ENCODE measurements around the gene TBC1D17.

The TBC1D17 gene

GRCh38 chr19:49838885-49839588 lies 38.5 kb upstream of the TBC1D17 start:
- no peaks in the 10 kb centered on the region for H3K9me3 ChIP-seq (replicated peaks; ENCODE audit: low read length)
- H3K4me3 ChIP-seq (ENCODE audit: low read length) = no peak overlapping the region
- no peaks in the 10 kb centered on the region for H3K27me3 ChIP-seq (ENCODE audit: control insufficient read depth, insufficient read depth, low read length)
- peaks cover 63% of the 10 kb centered on the region for H3K36me3 ChIP-seq (ENCODE audit: insufficient read depth, low read length)
- H3K4me2 ChIP-seq (ENCODE audit: low read length) = no peak overlapping the region
- H3K9ac ChIP-seq (ENCODE audit: low read depth, low read length) = no peak overlapping the region
- no peaks in the 10 kb centered on the region for H3K4me1 ChIP-seq (ENCODE audit: control insufficient read depth, insufficient read depth, low read length)

DNA sequence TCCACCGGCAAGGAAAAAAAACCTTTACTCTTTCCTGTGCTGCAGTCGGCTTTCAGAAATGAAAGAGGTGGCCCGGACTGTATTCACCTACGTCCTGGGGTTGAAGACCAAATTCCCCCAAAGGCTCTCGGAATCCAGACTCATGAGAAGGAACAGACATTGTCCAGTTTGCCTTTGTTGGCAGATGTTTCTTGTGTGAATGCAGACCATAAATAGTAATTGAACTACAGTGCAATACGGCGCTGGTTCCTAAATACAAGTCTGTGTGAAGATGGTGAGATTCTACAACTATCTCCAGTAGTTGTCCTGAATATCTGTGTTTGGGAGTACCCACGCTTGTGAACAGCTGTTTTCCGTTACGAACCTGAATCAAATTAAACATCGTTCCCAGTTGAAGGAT lies 37.8 kb upstream of the TBC1D17 start:
- Histone ChIP-seq H3K9me3 (replicated peaks; ENCODE audit: low read length) (no peaks in the 10 kb centered on the region), H3K27me3 (ENCODE audit: control insufficient read depth, insufficient read depth, low read length) (no peaks in the 10 kb centered on the region), H3K4me1 (ENCODE audit: control insufficient read depth, insufficient read depth, low read length) (no peaks in the 10 kb centered on the region), H3K9ac (ENCODE audit: low read depth, low read length) (no peak overlapping the region), H3K4me3 (ENCODE audit: low read length) (no peak overlapping the region), H3K36me3 (ENCODE audit: insufficient read depth, low read length) (peaks cover 56% of the 10 kb centered on the region), H3K4me2 (ENCODE audit: low read length) (no peak overlapping the region)

DNA sequence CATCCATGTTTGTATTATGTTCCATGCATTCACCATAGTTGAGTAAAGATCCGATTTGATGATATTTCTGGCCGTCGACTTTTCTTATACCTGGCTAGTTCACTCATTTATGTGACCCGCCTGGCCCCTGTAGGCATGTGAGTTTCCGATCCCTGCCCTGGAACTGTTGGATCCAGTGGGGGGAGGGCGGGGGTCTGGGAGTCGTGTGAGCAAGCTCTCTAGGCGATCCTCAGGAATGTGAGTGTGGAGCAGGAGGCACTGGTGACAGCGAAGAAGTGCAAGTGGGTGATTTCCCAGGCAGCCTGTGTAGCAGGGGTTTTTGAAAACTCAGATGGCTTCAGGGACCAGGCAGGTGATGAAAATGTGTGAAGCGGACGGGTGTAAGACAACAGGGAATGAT lies 37.2 kb upstream of the TBC1D17 start:
- Histone ChIP-seq H3K9ac (ENCODE audit: low read depth, low read length) (no peak overlapping the region), H3K4me2 (ENCODE audit: low read length) (no peak overlapping the region), H3K4me1 (ENCODE audit: control insufficient read depth, insufficient read depth, low read length) (no peaks in the 10 kb centered on the region), H3K27me3 (ENCODE audit: control insufficient read depth, insufficient read depth, low read length) (no peaks in the 10 kb centered on the region), H3K4me3 (ENCODE audit: low read length) (no peak overlapping the region), H3K36me3 (ENCODE audit: insufficient read depth, low read length) (peaks cover 50% of the 10 kb centered on the region), H3K9me3 (replicated peaks; ENCODE audit: low read length) (no peaks in the 10 kb centered on the region)

DNA sequence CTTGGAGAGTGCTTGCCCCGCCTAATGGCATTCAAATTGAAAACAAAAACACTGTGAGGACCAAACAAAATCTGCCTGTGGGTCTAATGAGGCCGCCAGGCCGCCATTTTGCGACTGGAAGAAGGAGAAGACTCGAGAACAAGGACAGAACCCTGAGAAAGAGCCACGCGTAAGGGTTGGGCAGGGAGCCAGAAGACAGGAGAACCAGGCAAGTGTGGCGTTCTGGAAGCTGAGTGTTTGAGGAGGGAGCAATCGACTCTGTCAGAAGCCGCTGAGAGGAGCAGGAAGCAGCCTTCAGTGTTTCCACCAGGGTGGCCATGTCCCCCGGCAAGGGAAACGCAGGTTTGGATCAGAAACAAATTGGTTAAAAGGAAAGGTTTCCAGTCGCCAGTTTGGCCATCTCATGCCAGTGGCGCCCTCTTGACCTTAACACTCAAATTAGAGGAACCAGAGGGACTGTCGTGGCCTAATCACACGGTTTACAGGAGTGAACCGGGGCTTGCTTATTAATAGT lies 36.7 kb upstream of the TBC1D17 start:
- Histone ChIP-seq H3K9ac (ENCODE audit: low read depth, low read length) (no peak overlapping the region), H3K4me2 (ENCODE audit: low read length) (no peak overlapping the region), H3K9me3 (replicated peaks; ENCODE audit: low read length) (no peaks in the 10 kb centered on the region), H3K4me1 (ENCODE audit: control insufficient read depth, insufficient read depth, low read length) (no peaks in the 10 kb centered on the region), H3K27me3 (ENCODE audit: control insufficient read depth, insufficient read depth, low read length) (no peaks in the 10 kb centered on the region), H3K36me3 (ENCODE audit: insufficient read depth, low read length) (peaks cover 50% of the 10 kb centered on the region), H3K4me3 (ENCODE audit: low read length) (no peak overlapping the region)

DNA sequence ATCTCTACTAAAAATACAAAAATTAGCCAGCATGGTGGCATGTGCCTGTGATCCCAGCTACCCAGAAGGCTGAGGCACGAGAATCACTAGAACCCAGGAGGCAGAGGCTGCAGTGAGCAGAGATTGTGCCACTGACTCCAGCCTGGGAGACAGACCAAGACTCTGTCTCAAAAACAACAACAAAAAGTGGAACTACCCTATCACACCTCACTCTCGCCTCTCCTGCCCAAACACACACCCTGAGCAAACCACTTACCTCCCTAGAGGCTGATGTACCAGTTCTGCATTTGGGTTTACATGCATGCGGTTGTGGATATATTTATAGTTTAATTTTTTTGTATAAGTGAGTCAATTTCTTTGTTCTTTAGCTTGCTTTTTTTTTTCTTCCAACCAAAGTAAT lies 34.2 kb upstream of the TBC1D17 start:
- Histone ChIP-seq H3K4me2 (ENCODE audit: low read length) (no peak overlapping the region), H3K4me3 (ENCODE audit: low read length) (no peak overlapping the region), H3K9me3 (replicated peaks; ENCODE audit: low read length) (no peaks in the 10 kb centered on the region), H3K4me1 (ENCODE audit: control insufficient read depth, insufficient read depth, low read length) (peaks cover 5% of the 10 kb centered on the region), H3K36me3 (ENCODE audit: insufficient read depth, low read length) (peaks cover 27% of the 10 kb centered on the region), H3K27me3 (ENCODE audit: control insufficient read depth, insufficient read depth, low read length) (no peaks in the 10 kb centered on the region), H3K9ac (ENCODE audit: low read depth, low read length) (no peak overlapping the region)

GRCh38 chr19:49844138-49845095 lies 33.1 kb upstream of the TBC1D17 start:
- Histone ChIP-seq H3K4me3 (ENCODE audit: low read length) (no peak overlapping the region), H3K27me3 (ENCODE audit: control insufficient read depth, insufficient read depth, low read length) (no peaks in the 10 kb centered on the region), H3K36me3 (ENCODE audit: insufficient read depth, low read length) (peaks cover 16% of the 10 kb centered on the region), H3K4me1 (ENCODE audit: control insufficient read depth, insufficient read depth, low read length) (peaks cover 11% of the 10 kb centered on the region), H3K9ac (ENCODE audit: low read depth, low read length) (no peak overlapping the region), H3K9me3 (replicated peaks; ENCODE audit: low read length) (no peaks in the 10 kb centered on the region), H3K4me2 (ENCODE audit: low read length) (no peak overlapping the region)

DNA sequence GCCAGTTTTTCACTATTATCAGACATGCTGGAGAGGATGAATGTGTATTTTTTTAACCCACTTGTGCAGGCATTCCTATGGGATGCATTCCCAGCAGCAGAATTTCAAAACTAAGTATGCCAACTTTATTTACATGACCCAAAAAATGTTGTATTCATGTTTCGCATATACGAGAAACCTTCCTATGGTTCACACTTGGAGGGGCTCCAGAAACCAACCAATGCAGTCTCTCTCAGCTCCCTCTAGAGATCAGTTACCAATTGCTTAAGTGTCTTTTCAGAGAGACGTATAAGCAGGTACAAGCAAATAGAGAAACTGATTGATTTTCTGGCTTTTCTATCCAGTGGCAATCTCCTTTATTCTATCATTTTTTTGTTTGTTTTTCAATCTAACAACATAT lies 32.1 kb upstream of the TBC1D17 start:
- Histone ChIP-seq H3K27me3 (ENCODE audit: control insufficient read depth, insufficient read depth, low read length) (no peaks in the 10 kb centered on the region), H3K9me3 (replicated peaks; ENCODE audit: low read length) (no peaks in the 10 kb centered on the region), H3K36me3 (ENCODE audit: insufficient read depth, low read length) (peaks cover 12% of the 10 kb centered on the region), H3K4me3 (ENCODE audit: low read length) (no peak overlapping the region), H3K4me2 (ENCODE audit: low read length) (no peak overlapping the region), H3K9ac (ENCODE audit: low read depth, low read length) (no peak overlapping the region), H3K4me1 (ENCODE audit: control insufficient read depth, insufficient read depth, low read length) (peaks cover 16% of the 10 kb centered on the region)

- no peak overlapping the region for H3K9ac ChIP-seq (ENCODE audit: low read depth, low read length)
- no peak overlapping the region for H3K4me2 ChIP-seq (ENCODE audit: low read length)
- no peaks in the 10 kb centered on the region for H3K9me3 ChIP-seq (replicated peaks; ENCODE audit: low read length)
- H3K27me3 ChIP-seq (ENCODE audit: control insufficient read depth, insufficient read depth, low read length) = no peaks in the 10 kb centered on the region
- no peak overlapping the region for H3K4me3 ChIP-seq (ENCODE audit: low read length)
- H3K4me1 ChIP-seq (ENCODE audit: control insufficient read depth, insufficient read depth, low read length) = peaks cover 16% of the 10 kb centered on the region
- peaks cover 4% of the 10 kb centered on the region for H3K36me3 ChIP-seq (ENCODE audit: insufficient read depth, low read length)
Measured at GRCh38 chr19:49846408-49846807, 31.1 kb upstream of the TBC1D17 start.

DNA sequence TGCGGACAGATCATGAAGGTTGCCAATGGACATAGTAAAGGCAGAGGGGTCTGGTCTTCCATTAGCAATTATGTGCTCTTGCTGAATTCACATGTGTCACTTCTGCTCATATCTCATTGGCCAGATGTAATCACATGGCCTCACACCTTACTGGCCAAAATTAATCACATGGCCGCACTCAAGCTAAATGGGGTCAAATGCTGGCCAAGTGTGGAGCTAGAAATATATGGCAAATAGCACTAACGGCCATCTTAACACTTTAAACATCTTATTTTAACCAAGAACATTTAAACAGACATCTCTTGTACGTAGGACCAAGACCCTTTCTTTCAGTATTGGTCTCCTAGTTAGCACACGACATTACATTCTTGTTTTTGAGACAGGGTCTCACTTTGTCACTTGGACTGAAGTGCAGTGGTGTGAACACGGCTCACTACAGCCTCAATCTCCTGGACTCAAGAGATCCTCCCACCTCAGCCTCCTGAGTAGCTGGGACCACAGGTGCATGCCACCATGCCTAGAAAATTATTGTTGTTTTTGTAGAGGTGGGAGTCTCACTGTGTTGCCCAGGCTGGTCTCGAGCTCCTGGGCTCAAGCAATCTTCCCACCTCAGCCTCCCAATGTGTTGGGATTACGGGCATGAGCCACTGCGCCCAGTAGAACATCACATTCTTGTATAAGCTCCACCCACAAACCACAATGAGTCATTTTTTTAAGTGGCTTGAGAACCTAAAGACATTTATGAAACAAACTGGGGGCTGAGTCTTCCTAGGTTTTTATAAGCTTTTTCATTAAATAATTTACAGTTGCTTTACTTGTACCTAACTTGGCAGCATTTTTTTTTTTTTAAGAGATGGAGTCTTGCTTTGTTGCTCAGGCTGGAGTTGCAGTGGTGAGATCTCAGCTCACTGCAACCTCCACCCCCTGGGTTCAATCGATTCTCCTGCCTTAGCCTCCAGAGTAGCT lies 29.5 kb upstream of the TBC1D17 start:
- no peak overlapping the region for H3K9ac ChIP-seq (ENCODE audit: low read depth, low read length)
- no peaks in the 10 kb centered on the region for H3K27me3 ChIP-seq (ENCODE audit: control insufficient read depth, insufficient read depth, low read length)
- peaks cover 4% of the 10 kb centered on the region for H3K36me3 ChIP-seq (ENCODE audit: insufficient read depth, low read length)
- no peak overlapping the region for H3K4me3 ChIP-seq (ENCODE audit: low read length)
- peaks cover 27% of the 10 kb centered on the region for H3K4me1 ChIP-seq (ENCODE audit: control insufficient read depth, insufficient read depth, low read length)
- peak overlapping the region; percentile 42 for H3K4me2 ChIP-seq (ENCODE audit: low read length)
- no peaks in the 10 kb centered on the region for H3K9me3 ChIP-seq (replicated peaks; ENCODE audit: low read length)

DNA sequence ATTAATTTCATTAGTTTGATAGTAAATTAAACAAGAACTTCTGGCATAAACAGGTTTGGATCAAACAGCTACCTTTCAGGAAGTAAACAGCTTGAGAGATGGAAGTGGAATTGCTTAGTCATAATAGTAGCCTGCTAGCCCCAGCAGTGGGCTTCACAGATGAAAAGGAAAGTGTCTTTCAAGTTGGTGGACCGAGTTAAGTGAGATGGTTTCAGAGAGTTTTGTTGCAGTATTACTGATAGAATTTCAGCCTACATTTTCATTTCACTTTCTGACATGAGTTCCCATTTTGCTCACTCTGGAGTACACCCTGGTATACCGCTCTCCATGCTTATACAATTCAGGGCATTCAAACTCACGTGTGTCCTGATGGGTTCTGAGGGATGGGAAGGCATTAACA lies 28.6 kb upstream of the TBC1D17 start:
- H3K4me2 ChIP-seq (ENCODE audit: low read length) = no peak overlapping the region
- H3K9me3 ChIP-seq (replicated peaks; ENCODE audit: low read length) = no peaks in the 10 kb centered on the region
- no peaks in the 10 kb centered on the region for H3K27me3 ChIP-seq (ENCODE audit: control insufficient read depth, insufficient read depth, low read length)
- H3K4me3 ChIP-seq (ENCODE audit: low read length) = no peak overlapping the region
- H3K4me1 ChIP-seq (ENCODE audit: control insufficient read depth, insufficient read depth, low read length) = peaks cover 27% of the 10 kb centered on the region
- H3K36me3 ChIP-seq (ENCODE audit: insufficient read depth, low read length) = peaks cover 4% of the 10 kb centered on the region
- H3K9ac ChIP-seq (ENCODE audit: low read depth, low read length) = no peak overlapping the region
